HepG2 (cell line): ENCODE measurements around the gene BCL6. TPM values are rescaled to one million over a fixed set of nuclear protein-coding genes. Genes with fewer than 3 reads are reported as not detected.

ENCODE experiments used
- ARID2 ChIP-seq: sonication (generic); formaldehyde crosslinking; IDR thresholded peaks from 2 replicates; pipeline ENCODE4 v1.8.1; 2022; ENCODE audit warnings: mild to moderate bottlenecking, missing genetic modification reagents, borderline replicate concordance
- ATRX ChIP-seq: sonication (generic); formaldehyde crosslinking; IDR thresholded peaks from 2 replicates; pipeline ENCODE4 v1.4.0; 2020; ENCODE audit warnings: missing genetic modification reagents, borderline replicate concordance
- KAT2B ChIP-seq: fragments of 150-350 bp; IDR thresholded peaks from 2 replicates; pipeline ENCODE4 v1.6.1; 2014; ENCODE audit warnings: low read depth, low read length, borderline replicate concordance
- LCORL ChIP-seq, 2 experiments: fragments of 450-650 bp in 1 of 2; sonication (generic) in 1 of 2; formaldehyde crosslinking in 1 of 2; IDR thresholded peaks; 2 replicates each; pipeline versions ENCODE4 v1.5.0 to v1.6.1; 2017 to 2020; ENCODE audit warnings: antibody characterized with exemption in 1 of 2, missing genetic modification reagents in 1 of 2
- MTF2 ChIP-seq: sonication (generic); formaldehyde crosslinking; IDR thresholded peaks from 2 replicates; pipeline ENCODE4 v1.5.0; 2020; ENCODE audit warnings: missing genetic modification reagents, borderline replicate concordance
- NFE2L1 ChIP-seq: sonication (generic); formaldehyde crosslinking; IDR thresholded peaks from 2 replicates; pipeline ENCODE4 v1.4.0; 2020; ENCODE audit warnings: missing genetic modification reagents, mild to moderate bottlenecking, borderline replicate concordance
- NR2F6 ChIP-seq, 2 experiments: IDR thresholded peaks; 2 replicates each; pipeline ENCODE4 v1.6.1; 2016; ENCODE audit warnings: antibody characterized with exemption in 1 of 2, mild to moderate bottlenecking in 1 of 2
- PHB2 ChIP-seq: fragments of 450-650 bp; IDR thresholded peaks from 2 replicates; pipeline ENCODE4 v1.6.1; 2018; ENCODE audit not compliant: partially characterized antibody
- PHF20 ChIP-seq: sonication (generic); formaldehyde crosslinking; IDR thresholded peaks from 2 replicates; pipeline ENCODE4 v1.5.0; 2020; ENCODE audit warnings: mild to moderate bottlenecking, missing genetic modification reagents
- RXRA ChIP-seq: sonication (generic); formaldehyde crosslinking; IDR thresholded peaks from 2 replicates; pipeline ENCODE4 v1.5.1; 2020; ENCODE audit warnings: missing genetic modification reagents
- SALL1 ChIP-seq: sonication (generic); formaldehyde crosslinking; IDR thresholded peaks from 2 replicates; pipeline ENCODE4 v1.8.0; 2022; ENCODE audit warnings: mild to moderate bottlenecking, missing genetic modification reagents
- SCMH1 ChIP-seq: sonication (generic); formaldehyde crosslinking; IDR thresholded peaks from 2 replicates; pipeline ENCODE4 v1.9.0; 2021; ENCODE audit warnings: missing genetic modification reagents, mild to moderate bottlenecking, borderline replicate concordance
- SIX4 ChIP-seq: sonication (generic); formaldehyde crosslinking; IDR thresholded peaks from 2 replicates; pipeline ENCODE4 v1.4.0; 2020; ENCODE audit warnings: missing genetic modification reagents
- SP2 ChIP-seq: sonication (generic); formaldehyde crosslinking; IDR thresholded peaks from 2 replicates; pipeline ENCODE4 v1.5.1; 2020; ENCODE audit warnings: mild to moderate bottlenecking, missing genetic modification reagents
- U2AF2 ChIP-seq: fragments of 200-400 bp; formaldehyde crosslinking; IDR thresholded peaks from 2 replicates; pipeline ENCODE4 v1.6.1; 2017; ENCODE audit warnings: low read depth, mild to moderate bottlenecking, low read length
- ZIK1 ChIP-seq: sonication (generic); formaldehyde crosslinking; IDR thresholded peaks from 2 replicates; pipeline ENCODE4 v1.5.0; 2020; ENCODE audit warnings: mild to moderate bottlenecking, low read depth, missing genetic modification reagents, borderline replicate concordance
- ZNF138 ChIP-seq: sonication (generic); formaldehyde crosslinking; IDR thresholded peaks from 2 replicates; pipeline ENCODE4 v1.5.0; 2020; ENCODE audit warnings: mild to moderate bottlenecking, low read depth, missing genetic modification reagents
- ZNF160 ChIP-seq: sonication (generic); formaldehyde crosslinking; IDR thresholded peaks from 2 replicates; pipeline ENCODE4 v1.8.0; 2022; ENCODE audit warnings: mild to moderate bottlenecking, inconsistent platforms, missing genetic modification reagents
- ZNF282 ChIP-seq: fragments of 450-650 bp; IDR thresholded peaks from 2 replicates; pipeline ENCODE4 v1.6.1; 2018; ENCODE audit not compliant: partially characterized antibody
- ZNF558 ChIP-seq: sonication (generic); formaldehyde crosslinking; IDR thresholded peaks from 2 replicates; pipeline ENCODE4 v1.9.0; 2022; ENCODE audit warnings: mild to moderate bottlenecking, missing genetic modification reagents, borderline replicate concordance
- ZNF616 ChIP-seq: sonication (generic); formaldehyde crosslinking; IDR thresholded peaks from 2 replicates; pipeline ENCODE4 v1.5.0; 2020; ENCODE audit warnings: low read depth, mild to moderate bottlenecking, missing genetic modification reagents
- ZNF768 ChIP-seq: sonication (generic); formaldehyde crosslinking; IDR thresholded peaks from 2 replicates; pipeline ENCODE4 v1.4.0; 2020; ENCODE audit warnings: missing genetic modification reagents
- ZNF772 ChIP-seq: sonication (generic); formaldehyde crosslinking; IDR thresholded peaks from 2 replicates; pipeline ENCODE4 v1.5.0; 2020; ENCODE audit warnings: mild to moderate bottlenecking, missing genetic modification reagents
- ZSCAN9 ChIP-seq: IDR thresholded peaks from 2 replicates; pipeline ENCODE4 v1.6.1; 2016; ENCODE audit warnings: borderline replicate concordance
- polyA plus RNA-seq, 8 experiments: library from polyadenylated mRNA; depleted of rRNA in 3 of 8; stranded (reverse) in 7 of 8; unstranded in 1 of 8; fragments of >200 nt; fragmentation: Illumina TruSeq in 4 of 8; extraction: Trizol in 4 of 8; gene quantifications; 2 replicates each; pipeline versions ENCODE4 v1.2.1 to v1.2.3, GENCODE V29; 2011 to 2016; ENCODE audit warnings: low read depth in 4 of 8, missing spikeins in 1 of 8, mixed read lengths in 1 of 8; ENCODE audit not compliant: insufficient read depth in 1 of 8
- total RNA-seq, 5 experiments: library from RNA; depleted of rRNA; stranded (reverse); fragments of >200 nt; fragmentation: Illumina TruSeq; extraction: Trizol; gene quantifications; 2 replicates each; pipeline ENCODE4 v1.2.3, GENCODE V29; 2016; ENCODE audit warnings: low read depth in 1 of 5
- TF ChIP-seq, protein P1 (sequence below): IDR thresholded peaks from 2 replicates; pipeline ENCODE4 v1.6.1; 2012; ENCODE audit warnings: low read depth, low read length, improper control_type of control experiment
- TF ChIP-seq, protein P2 (sequence below): sonication (generic); IDR thresholded peaks from 2 replicates; pipeline ENCODE4 v1.6.1; 2016; ENCODE audit warnings: low read depth, borderline replicate concordance
- TF ChIP-seq, protein P3 (sequence below), 2 experiments: fragments of 450-650 bp in 1 of 2; sonication (generic) in 1 of 2; formaldehyde crosslinking; IDR thresholded peaks; 2 replicates each; pipeline versions ENCODE4 v1.5.0 to v1.8.0; 2020 to 2022; ENCODE audit warnings: mild to moderate bottlenecking in 1 of 2, missing genetic modification reagents in 1 of 2
- TF ChIP-seq, protein P4 (sequence below): IDR thresholded peaks from 2 replicates; pipeline ENCODE4 v1.6.1; 2016; ENCODE audit warnings: mild to moderate bottlenecking

Gene BCL6
- total and polyA plus RNA-seq, 2 of the 13 experiments (the other 11 are each of a cell fraction or from before 2014, with no cell fraction given): 21.2 to 53.7 TPM

DNA sequence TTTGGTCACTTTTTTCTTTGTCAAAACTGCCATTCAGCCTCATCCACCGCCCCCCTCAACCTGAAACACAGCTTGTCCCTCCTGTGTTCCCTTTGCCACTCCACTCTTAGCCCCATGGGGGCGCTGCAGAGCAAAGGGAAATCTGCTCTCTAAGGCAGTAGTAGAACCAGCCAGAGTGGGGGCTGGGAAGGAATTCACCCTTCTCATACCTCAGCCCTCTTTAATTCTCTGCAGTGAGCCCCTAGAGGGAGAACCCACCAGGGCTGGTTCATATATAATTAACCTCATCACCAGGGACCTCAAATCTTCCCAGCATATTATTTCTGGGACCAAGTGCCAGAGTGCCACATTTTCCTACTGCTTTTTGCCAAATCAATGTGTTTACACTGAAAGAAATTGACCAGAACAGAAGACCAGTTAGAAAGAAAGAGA is 2.8 kb upstream of the BCL6 start (continued):
- TF ChIP-seq SP2 (CRISPR knock-in tag) (no peak), ATRX (CRISPR knock-in tag) (no peak), ZNF558 (no peak), ARID2 (CRISPR knock-in tag) (no peak), ZNF772 (CRISPR knock-in tag) (no peak), LCORL (IDR thresholded peaks at IDR 0.05) (no peak), LCORL (CRISPR knock-in tag; IDR thresholded peaks at IDR 0.05) (0 out of 2 replicates have a peak, but pooled peaks have one; percentile 36), SCMH1 (CRISPR knock-in tag) (no peak), NFE2L1 (CRISPR knock-in tag) (no peak), ZNF138 (CRISPR knock-in tag) (no peak), ZNF616 (CRISPR knock-in tag) (no peak), ZNF282 (no peak), SALL1 (CRISPR knock-in tag) (peak; percentile 92), MTF2 (CRISPR knock-in tag) (no peak), ZSCAN9 (CRISPR knock-in tag) (0 out of 2 replicates have a peak, but pooled peaks have one; percentile 34), PHB2 (no peak), KAT2B (no peak), NR2F6 (IDR thresholded peaks at IDR 0.05) (0 out of 2 replicates have a peak, but pooled peaks have one; percentile 8), NR2F6 (CRISPR knock-in tag; IDR thresholded peaks at IDR 0.05) (peak; percentile 36; the same call in 1 of the 2 replicates), ZIK1 (CRISPR knock-in tag) (no peak), RXRA (peak; percentile 18; the same call in 1 of the 2 replicates), PHF20 (no peak), ZNF768 (no peak), SIX4 (CRISPR knock-in tag) (no peak), ZNF160 (CRISPR knock-in tag) (no peak), U2AF2 (no peak)
- TF ChIP-seq, protein P1, sequence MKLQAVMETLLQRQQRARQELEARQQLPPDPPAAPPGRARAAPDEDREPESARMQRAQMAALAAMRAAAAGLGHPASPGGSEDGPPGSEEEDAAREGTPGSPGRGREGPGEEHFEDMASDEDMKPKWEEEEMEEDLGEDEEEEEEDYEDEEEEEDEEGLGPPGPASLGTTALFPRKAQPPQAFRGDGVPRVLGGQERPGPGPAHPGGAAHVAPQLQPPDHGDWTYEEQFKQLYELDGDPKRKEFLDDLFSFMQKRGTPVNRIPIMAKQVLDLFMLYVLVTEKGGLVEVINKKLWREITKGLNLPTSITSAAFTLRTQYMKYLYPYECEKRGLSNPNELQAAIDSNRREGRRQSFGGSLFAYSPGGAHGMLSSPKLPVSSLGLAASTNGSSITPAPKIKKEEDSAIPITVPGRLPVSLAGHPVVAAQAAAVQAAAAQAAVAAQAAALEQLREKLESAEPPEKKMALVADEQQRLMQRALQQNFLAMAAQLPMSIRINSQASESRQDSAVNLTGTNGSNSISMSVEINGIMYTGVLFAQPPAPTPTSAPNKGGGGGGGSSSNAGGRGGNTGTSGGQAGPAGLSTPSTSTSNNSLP: no peak
- TF ChIP-seq, protein P2, sequence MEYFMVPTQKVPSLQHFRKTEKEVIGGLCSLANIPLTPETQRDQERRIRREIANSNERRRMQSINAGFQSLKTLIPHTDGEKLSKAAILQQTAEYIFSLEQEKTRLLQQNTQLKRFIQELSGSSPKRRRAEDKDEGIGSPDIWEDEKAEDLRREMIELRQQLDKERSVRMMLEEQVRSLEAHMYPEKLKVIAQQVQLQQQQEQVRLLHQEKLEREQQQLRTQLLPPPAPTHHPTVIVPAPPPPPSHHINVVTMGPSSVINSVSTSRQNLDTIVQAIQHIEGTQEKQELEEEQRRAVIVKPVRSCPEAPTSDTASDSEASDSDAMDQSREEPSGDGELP: 0 out of 2 replicates have a peak, but pooled peaks have one; percentile 14
- TF ChIP-seq, protein P3, sequence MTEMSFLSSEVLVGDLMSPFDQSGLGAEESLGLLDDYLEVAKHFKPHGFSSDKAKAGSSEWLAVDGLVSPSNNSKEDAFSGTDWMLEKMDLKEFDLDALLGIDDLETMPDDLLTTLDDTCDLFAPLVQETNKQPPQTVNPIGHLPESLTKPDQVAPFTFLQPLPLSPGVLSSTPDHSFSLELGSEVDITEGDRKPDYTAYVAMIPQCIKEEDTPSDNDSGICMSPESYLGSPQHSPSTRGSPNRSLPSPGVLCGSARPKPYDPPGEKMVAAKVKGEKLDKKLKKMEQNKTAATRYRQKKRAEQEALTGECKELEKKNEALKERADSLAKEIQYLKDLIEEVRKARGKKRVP (CRISPR knock-in tag; IDR thresholded peaks at IDR 0.05): no peak
- TF ChIP-seq, protein P4, sequence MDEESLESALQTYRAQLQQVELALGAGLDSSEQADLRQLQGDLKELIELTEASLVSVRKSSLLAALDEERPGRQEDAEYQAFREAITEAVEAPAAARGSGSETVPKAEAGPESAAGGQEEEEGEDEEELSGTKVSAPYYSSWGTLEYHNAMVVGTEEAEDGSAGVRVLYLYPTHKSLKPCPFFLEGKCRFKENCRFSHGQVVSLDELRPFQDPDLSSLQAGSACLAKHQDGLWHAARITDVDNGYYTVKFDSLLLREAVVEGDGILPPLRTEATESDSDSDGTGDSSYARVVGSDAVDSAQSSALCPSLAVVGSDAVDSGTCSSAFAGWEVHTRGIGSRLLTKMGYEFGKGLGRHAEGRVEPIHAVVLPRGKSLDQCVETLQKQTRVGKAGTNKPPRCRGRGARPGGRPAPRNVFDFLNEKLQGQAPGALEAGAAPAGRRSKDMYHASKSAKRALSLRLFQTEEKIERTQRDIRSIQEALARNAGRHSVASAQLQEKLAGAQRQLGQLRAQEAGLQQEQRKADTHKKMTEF: 0 out of 2 replicates have a peak, but pooled peaks have one; percentile 16
